Fibroblast of lung (primary cell): ENCODE measurements around the gene LYPD1.

Experiments
- CTCF ChIP-seq, 2 donors: IDR thresholded peaks in 1 of 2; conservative IDR thresholded peaks in 1 of 2; 1 replicate in 1 of 2; 2 replicates in 1 of 2; pipeline ENCODE4 v1.5.1; 2011 to 2012; ENCODE audit warnings: low read length in 2 of 2, control low read depth in 1 of 2, inconsistent platforms in 1 of 2, low read depth in 1 of 2, mild to moderate bottlenecking in 1 of 2
- EZH2 ChIP-seq: IDR thresholded peaks from 2 replicates; pipeline ENCODE4 v1.5.1; 2012; ENCODE audit warnings: low read length, control low read depth, mild to moderate bottlenecking; ENCODE audit errors: missing control alignments

DNA sequence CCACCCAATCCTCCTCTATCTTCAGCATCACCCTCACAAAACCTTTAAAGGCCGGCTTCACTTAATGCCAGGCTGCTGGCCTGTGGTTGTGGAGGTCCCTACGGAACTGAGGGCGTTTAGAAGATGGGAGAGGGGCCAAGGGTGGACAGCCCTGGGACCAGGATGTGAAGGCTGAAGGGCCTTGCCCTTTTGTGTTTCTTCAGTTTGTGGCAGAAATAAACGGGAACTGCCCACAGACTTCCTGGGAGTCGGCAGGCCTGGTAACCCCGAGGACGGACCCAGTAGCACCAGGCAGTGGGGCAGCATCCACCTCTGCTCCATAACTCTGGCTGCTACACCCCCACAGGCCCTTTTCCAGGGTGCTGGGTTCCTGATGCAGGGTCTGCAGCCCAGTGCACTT lies 51.3 kb downstream of the LYPD1 start:
- TF ChIP-seq CTCF (conservative IDR thresholded peaks at IDR 0.05 in 1 of 2, IDR thresholded peaks at IDR 0.05 in 1 of 2; ENCODE audit: low read depth in 1 of 2, low read length in 2 of 2) (no peak), EZH2 (no peak)
